ENCODE measurements around the gene S100A11.
"Not testable (repeated sequence)": the region's sequence is repeated elsewhere in the genome, so short reads cannot be mapped to it uniquely, and the experiment has no call there.

S100A11 gene

DNA sequence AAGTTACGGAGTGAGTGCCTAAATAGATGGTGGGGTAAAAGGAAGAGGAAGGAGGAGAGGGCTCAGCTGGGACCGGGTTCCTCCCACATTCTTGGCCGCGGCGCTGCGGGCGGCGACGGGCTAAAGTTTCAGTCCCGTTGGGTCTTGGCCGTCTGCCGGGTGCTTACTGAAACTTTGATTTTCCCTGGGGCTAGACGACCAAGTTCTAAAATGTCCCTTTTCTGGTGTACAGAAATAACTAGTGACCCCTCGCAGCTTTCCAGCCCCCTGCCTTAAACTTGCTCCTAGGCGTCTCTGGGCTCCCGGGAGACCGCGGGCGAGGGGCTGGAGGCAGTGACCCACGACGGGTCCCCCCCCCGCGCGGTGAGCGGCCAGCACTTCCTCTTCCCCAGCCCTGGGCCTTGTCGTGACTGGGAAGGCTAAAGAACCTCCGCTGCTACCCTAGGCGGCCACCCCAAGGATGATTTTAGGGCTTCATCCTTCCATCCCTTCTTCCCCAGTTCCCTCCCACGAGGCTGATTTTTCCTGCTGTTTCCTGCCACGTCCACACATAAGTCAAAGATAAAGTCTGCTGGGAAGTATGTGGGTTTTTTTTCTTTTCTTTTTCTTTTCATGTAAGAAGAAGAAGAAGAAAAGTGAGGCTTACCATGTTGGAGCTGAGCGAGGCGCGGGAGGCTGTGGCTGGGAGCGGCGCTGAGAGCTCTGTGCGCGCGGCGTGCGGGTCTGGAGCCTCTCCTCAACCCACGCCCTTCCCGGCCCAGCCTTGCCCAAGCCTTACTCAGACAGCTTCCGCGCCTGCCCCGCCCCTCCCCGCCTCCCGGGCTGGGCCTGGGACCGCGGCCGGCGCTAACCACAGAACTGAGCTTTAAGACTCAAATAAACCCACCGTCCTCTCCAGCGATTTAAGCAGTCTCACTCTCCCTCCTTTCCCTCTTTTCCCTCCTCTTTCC is at the start of gene S100A11:
S100A11 (minus strand) TSS at position 738 of the 950 bp plus-strand sequence; CDS start at position 649, 89 bp downstream.
- DNase-seq (ENCODE audit: low read depth in 2 of 2) = peak; percentile 77 to 79

- no peak for DNase-seq (ENCODE audit: low read depth in 2 of 2)
Observed at GRCh38 chr1:152084853-152085252, 48.0 kb upstream of the S100A11 start.

DNA sequence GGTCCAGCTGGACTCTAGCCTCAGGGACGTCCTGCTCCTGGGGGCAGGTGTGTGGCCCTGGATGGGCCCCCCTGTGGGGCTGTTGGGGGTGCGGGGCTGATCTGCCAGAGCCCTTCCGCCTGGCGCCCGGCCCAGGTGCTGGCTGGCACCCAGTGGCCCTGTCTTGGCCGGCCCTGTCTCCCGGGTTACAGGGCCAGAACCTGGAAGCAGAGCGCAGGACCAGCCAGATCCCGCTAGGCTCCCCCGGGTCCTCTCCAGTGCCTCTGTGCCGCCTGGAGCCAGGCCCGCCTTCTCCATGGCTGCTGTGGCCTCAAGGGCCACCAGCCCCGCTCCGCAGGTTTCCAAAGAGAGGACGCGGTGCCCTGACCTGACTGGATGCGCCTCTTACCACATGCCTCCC is 44.2 kb upstream of the S100A11 start:
- DNase-seq (ENCODE audit: low read depth in 2 of 2) = not testable (repeated sequence)

GRCh38 chr1:152080494-152080893 is 43.7 kb upstream of the S100A11 start:
- not testable (repeated sequence) for DNase-seq (ENCODE audit: low read depth in 2 of 2)

DNA sequence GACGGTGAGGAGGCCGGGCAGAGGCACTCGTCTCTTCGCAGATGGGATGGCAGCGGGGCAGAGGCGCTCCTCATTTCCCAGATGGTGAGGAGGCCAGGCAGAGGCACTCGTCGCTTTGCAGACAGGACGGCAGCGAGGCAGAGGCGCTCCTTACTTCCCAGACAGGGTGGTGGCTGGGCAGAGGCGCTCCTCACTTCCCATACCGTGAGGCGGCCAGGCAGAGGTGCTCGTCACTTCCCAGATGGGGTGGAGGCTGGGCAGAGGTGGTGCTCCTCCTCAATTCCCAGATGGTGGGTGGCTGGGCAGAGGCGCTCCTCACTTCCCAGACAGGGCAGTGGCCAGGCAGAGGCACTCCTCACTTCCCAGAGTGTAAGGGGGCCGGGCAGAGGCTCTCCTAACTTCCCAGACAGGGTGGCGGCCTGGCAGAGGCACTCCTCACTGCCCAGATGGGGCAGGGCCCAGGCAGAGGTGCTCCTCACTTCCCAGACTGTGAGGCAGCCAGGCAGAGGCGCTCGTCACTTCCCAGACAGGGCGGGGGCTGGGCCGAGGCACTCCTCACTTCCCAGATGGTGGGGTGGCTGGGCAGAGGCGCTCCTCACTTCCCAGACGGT is 42.1 kb upstream of the S100A11 start:
- no peak for DNase-seq (ENCODE audit: low read depth in 2 of 2)

GRCh38 chr1:152072311-152072710 is 35.5 kb upstream of the S100A11 start:
- DNase-seq (ENCODE audit: low read depth in 2 of 2) = no peak

DNA sequence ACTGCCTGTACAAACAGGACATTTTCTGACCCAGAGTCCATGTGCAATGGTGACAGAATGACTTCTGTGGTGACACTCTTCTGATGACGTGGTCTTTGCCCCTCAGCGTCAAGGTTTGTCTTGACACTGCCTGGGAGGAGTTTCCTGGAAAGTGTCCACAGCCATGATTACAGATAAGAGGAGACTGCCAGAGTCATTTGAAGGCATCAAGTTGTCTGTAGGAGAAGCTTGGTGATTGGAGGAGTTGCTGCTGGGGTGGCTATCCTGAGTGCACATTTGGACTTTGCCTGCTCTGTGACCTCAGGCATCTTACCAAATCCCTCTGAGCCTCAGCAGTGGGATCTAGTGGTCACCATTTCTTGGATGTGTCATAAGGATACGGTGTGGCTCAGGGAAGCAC is 34.3 kb upstream of the S100A11 start:
- no peak for DNase-seq (ENCODE audit: low read depth in 2 of 2)

DNA sequence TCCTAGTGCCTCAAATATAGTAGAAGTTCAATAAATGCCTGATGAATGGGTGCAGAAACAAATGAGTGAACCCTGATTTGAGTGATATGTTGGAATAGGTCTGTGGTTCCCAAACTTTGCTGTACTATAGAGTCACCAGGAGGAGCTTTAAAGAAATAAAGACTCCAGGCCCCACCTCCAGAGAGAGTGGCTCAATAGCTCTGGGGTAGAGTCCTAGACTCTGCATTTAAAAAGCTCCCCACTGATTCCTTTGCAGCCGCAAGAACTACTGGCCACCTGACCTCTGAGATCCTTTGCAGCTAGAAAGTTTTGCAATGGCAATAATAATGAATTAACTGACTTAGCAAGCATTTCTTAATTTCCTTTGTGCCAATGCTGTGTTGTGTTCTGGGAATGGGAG is 31.1 kb upstream of the S100A11 start:
- no peak for DNase-seq (ENCODE audit: low read depth in 2 of 2)

GRCh38 chr1:152067150-152067549 is 30.3 kb upstream of the S100A11 start:
- DNase-seq (ENCODE audit: low read depth in 2 of 2) = no peak

- DNase-seq (ENCODE audit: low read depth in 2 of 2) = no peak
Observed at GRCh38 chr1:152061952-152062351, 25.1 kb upstream of the S100A11 start.

DNA sequence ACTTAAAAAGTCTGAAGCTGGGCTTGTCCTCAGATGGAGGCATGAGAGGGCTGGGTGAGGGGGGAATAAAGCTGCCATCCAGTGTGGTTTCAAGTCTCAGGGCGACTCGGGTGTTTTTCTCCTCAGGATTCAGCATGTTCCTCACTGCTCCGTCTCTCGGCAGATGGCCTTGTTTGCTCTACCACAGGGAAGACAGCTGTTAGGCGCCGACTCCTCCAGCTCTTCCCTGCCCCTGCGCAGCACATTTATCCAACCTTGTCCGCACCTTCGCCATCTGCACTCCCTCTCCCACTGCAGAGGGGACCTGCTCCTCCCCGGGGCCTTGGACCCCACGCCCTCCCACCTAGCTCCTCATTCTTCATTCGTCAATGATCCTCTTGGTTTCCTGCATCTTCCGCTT is 16.6 kb upstream of the S100A11 start:
- DNase-seq (ENCODE audit: low read depth in 2 of 2) = no peak

DNA sequence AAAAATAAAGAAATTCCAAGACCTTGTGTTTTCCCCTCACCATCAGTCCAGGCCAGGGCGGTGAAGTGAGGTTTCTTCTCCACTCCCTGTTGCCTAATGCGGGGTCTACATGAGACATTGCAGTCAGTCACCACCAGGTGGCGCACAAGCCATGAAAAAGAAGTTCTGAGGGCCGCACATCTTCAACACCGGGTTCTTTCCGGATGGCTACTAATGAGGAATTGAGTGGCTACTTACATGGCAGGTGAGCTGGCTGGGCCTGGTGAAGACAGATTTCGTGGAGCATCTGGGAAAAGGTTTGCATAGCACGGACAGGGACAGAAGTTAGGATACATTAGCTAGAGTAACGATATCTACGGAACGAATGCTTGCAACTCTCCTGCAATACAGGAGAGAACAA is 15.8 kb upstream of the S100A11 start:
- DNase-seq (ENCODE audit: low read depth in 2 of 2) = peak; percentile 78

- DNase-seq (ENCODE audit: low read depth in 2 of 2) = no peak
Observed at GRCh38 chr1:152050886-152051675, 14.3 kb upstream of the S100A11 start.

DNA sequence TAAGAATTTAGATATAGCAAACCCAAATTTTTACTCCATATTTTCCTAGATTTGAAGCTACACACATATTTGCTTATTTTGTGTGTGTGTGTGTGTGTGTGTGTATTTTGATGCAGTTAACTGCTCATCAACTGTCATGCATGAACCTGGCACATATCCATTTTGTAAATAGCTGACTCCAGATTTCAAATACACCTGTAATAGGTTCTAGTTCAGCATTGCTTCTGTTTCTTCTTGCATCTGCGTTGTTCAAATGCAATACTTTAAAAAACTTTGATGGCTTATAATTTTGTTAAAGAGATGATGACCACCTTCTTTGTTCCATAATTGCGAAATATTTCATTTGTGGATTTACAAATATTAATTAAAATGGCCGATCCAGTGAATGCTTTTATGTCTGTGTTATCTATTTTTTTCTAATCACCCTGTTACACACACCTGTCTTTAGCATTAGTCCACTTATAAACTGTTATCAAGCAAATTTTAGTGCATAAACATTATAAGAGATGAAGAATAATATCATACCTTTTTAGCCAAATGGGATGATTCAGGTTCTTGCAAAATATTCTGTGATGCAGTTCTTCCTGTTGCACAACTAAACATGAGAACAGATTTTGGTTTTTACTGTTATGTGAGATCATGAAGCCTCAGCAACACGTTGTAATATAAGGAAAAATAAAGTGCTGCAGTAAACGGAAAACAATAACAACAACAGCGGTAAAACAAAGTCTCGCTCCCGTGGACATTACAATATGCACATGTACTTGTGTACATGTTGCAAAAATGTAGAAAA is 12.7 kb upstream of the S100A11 start:
- no peak for DNase-seq (ENCODE audit: low read depth in 2 of 2)

DNA sequence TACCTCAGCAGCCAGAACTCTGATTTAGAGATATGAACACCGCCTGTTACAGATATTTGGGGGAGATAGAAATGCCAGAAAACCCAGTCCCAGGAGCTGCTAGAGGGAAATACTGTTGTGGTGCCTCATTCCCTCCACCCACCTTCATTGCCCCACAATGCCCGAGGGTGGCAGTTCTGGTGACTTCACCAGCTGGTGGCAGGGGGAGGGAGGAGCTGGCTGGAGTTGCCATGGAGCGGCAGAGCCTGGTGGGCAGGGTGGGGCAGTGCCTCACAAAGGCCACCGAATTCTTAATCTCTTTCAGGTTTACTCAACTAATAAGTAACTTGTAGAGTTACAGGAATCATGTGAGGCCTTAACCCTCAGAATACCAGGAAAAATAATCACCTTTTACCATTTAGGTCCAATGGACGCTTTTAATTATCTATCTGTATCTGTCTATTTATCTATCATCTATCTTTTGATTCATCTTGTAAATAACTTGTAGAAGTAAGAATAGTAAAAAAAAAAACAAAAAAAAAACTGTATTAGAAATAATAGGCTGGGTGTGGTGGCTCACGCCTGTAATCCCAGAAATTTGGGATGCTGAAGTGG is 11.7 kb upstream of the S100A11 start:
- DNase-seq (ENCODE audit: low read depth in 2 of 2) = peak; percentile 50 to 62

GRCh38 chr1:152047730-152048415 is 11.1 kb upstream of the S100A11 start:
- peak; percentile 79 to 83 for DNase-seq (ENCODE audit: low read depth in 2 of 2)

GRCh38 chr1:152047413-152047729 is 10.6 kb upstream of the S100A11 start:
- peak in 1 of 2 donors; percentile 17 for DNase-seq (ENCODE audit: low read depth in 2 of 2)

GRCh38 chr1:152044386-152044785 is 7.6 kb upstream of the S100A11 start:
- DNase-seq (ENCODE audit: low read depth in 2 of 2) = no peak

- DNase-seq (ENCODE audit: low read depth in 2 of 2) = no peak
Observed at GRCh38 chr1:152043870-152044269, 7.1 kb upstream of the S100A11 start.

- no peak for DNase-seq (ENCODE audit: low read depth in 2 of 2)
Observed at GRCh38 chr1:152042030-152042429, 5.2 kb upstream of the S100A11 start.

DNA sequence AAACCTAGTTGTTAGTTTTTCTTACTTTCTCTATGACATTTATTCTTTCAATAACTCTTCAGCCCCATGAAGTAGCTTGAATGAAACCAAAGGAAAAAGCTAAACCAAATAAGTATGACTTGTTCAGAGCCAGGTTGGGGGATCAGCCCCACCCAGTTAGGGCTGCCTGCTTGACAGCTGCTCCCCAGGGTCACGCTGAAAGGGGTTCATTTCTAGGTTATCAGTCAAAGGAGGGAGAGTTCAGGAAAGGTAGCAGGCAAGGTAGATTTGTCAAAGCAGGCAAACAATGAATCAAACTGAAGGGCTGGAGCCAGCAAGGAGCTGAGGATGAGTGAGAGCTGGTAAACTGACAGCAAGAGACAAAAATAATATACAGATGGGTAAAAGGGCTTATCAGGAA is 3.1 kb upstream of the S100A11 start:
- no peak for DNase-seq (ENCODE audit: low read depth in 2 of 2)

All from stimulated activated CD8-positive, alpha-beta memory T cell treated with anti-CD3 and anti-CD28 coated beads, Interleukin-2, amount 100 ng/mL, for 48 hours (primary cell).